NCI-H748 treated with DMSO at 0.1 percent for 48 hours (cell line): ENCODE data around the gene RHBDD1.

Source experiments
- DNase-seq: peaks from one replicate; lab custom pipeline; 2025; lab: John Stamatoyannopoulos, UW

The RHBDD1 gene

GRCh38 chr2:227035711-227036367 lies 200.0 kb downstream of the RHBDD1 start:
- no peak for DNase-seq

DNA sequence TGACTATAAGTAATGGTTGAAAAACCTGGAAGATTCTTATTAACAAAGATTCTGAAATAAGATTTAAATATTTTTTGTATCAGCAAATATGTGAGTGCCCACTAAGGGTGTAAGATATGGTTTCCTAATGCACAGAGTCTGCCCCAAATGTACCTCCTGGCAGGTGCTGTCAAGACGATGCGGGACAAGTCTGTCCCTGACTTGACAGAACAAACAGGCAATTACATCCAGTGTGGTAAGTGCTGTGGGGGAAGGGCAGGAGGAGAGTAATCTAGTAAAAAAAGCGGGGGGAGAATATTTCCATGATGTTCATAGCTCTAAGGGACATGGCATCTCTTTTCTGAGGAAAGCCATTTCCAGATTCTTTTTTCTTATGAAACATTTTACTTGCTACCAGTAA lies 200.7 kb downstream of the RHBDD1 start:
- no peak for DNase-seq

GRCh38 chr2:227038550-227039189 lies 202.8 kb downstream of the RHBDD1 start:
- DNase-seq = peak; percentile 31

DNA sequence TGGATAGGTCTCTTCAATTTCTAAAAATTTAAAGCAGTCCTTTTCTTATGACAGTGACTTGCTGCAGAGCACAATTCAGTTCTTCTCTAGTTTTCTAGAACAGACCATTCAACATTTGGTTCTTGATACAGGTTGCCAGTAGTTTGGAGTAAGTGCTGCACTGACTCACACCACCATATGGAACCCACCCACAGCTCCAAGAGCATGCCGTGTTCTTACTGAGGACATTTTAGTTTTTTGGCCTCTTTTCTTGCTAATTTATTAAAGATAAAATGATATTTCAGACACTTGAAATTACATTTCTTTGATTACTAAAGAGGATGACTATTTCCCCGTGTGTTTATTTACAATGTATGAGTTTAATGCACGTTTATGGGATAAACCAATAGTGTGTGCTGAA lies 208.1 kb downstream of the RHBDD1 start:
- no peak for DNase-seq
